IMR-90 (cell line): ENCODE data around the gene SPDYE4.

Experiments used
- BHLHE40 ChIP-seq: fragments of 150-350 bp; IDR thresholded peaks from 2 replicates; pipeline ENCODE4 v1.6.1; 2016; ENCODE audit warnings: mild to moderate bottlenecking, low read depth, low read length
- CEBPB ChIP-seq: IDR thresholded peaks from 2 replicates; pipeline ENCODE4 v1.6.1; 2012; ENCODE audit warnings: low read depth, low read length, improper control_type of control experiment
- FOS ChIP-seq: fragments of 150-350 bp; IDR thresholded peaks from 2 replicates; pipeline ENCODE4 v1.6.1; 2016; ENCODE audit warnings: low read depth, low read length
- MAFK ChIP-seq: IDR thresholded peaks from 2 replicates; pipeline ENCODE4 v1.6.1; 2012; ENCODE audit warnings: low read depth, low read length, improper control_type of control experiment
- MXI1 ChIP-seq: IDR thresholded peaks from 2 replicates; pipeline ENCODE4 v1.6.1; 2012; ENCODE audit warnings: low read depth, mild to moderate bottlenecking, low read length, moderate library complexity, borderline replicate concordance
- POLR2A ChIP-seq: IDR thresholded peaks from 2 replicates; pipeline ENCODE4 v1.6.1; 2012; ENCODE audit warnings: mild to moderate bottlenecking, low read depth, low read length
- RAD21 ChIP-seq: IDR thresholded peaks from 2 replicates; pipeline ENCODE4 v1.6.1; 2012; ENCODE audit warnings: low read length, improper control_type of control experiment
- RFX5 ChIP-seq: IDR thresholded peaks from 2 replicates; pipeline ENCODE4 v1.8.0; 2012; ENCODE audit warnings: low read depth, mild to moderate bottlenecking, low read length, moderate library complexity
- SMC3 ChIP-seq: fragments of 150-350 bp; IDR thresholded peaks from 2 replicates; pipeline ENCODE4 v1.6.1; 2016; ENCODE audit warnings: low read depth, mild to moderate bottlenecking, antibody characterized with exemption, low read length, moderate library complexity
- TF ChIP-seq, protein P1 (sequence below): conservative IDR thresholded peaks from 2 replicates; pipeline ENCODE4 v1.5.1; 2012; ENCODE audit warnings: mild to moderate bottlenecking, low read depth, low read length, improper control_type of control experiment
- TF ChIP-seq, protein P2 (sequence below): fragments of 150-350 bp; IDR thresholded peaks from 2 replicates; pipeline ENCODE4 v1.6.1; 2017; ENCODE audit warnings: mild to moderate bottlenecking, antibody characterized with exemption, low read length, low read depth
- TF ChIP-seq, protein P3 (sequence below): fragments of 150-350 bp; IDR thresholded peaks from 2 replicates; pipeline ENCODE4 v1.6.1; 2016; ENCODE audit warnings: low read depth, mild to moderate bottlenecking, low read length, moderate library complexity, borderline replicate concordance

DNA sequence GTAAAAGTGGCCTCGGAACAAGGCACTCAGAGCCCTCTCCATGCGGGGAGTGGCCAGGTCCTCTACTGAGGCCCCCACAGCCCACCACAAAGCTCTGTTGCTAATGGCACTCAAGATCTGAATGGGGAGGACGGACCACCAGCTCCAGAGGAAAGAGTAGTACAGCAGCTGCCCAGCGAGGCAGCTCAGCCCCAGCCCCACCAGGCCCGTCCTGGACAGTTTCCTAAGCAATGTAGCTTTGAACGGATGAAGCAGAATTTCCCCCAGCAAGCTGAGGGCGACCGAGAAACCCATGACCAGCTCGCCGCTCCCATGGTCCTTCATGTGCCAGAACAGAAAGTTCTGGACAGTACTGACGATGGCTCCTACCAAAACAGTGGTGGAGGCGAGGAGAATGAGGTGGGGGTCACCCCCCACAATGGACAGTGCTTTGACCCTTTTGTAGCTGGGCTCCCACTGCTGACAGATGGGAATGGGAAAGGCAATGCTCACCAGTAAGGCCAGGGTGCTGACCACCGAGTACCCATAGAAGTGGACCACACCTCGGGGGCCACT, 39.4 kb upstream of the SPDYE4 start:
- TF ChIP-seq, protein P1, sequence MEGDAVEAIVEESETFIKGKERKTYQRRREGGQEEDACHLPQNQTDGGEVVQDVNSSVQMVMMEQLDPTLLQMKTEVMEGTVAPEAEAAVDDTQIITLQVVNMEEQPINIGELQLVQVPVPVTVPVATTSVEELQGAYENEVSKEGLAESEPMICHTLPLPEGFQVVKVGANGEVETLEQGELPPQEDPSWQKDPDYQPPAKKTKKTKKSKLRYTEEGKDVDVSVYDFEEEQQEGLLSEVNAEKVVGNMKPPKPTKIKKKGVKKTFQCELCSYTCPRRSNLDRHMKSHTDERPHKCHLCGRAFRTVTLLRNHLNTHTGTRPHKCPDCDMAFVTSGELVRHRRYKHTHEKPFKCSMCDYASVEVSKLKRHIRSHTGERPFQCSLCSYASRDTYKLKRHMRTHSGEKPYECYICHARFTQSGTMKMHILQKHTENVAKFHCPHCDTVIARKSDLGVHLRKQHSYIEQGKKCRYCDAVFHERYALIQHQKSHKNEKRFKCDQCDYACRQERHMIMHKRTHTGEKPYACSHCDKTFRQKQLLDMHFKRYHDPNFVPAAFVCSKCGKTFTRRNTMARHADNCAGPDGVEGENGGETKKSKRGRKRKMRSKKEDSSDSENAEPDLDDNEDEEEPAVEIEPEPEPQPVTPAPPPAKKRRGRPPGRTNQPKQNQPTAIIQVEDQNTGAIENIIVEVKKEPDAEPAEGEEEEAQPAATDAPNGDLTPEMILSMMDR = no peak
- TF ChIP-seq RAD21 (no peak), MAFK (no peak), POLR2A (no peak), CEBPB (no peak), MXI1 (no peak), FOS (no peak), RFX5 (no peak), BHLHE40 (no peak), SMC3 (no peak)
- TF ChIP-seq, protein P2, sequence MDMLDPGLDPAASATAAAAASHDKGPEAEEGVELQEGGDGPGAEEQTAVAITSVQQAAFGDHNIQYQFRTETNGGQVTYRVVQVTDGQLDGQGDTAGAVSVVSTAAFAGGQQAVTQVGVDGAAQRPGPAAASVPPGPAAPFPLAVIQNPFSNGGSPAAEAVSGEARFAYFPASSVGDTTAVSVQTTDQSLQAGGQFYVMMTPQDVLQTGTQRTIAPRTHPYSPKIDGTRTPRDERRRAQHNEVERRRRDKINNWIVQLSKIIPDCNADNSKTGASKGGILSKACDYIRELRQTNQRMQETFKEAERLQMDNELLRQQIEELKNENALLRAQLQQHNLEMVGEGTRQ = no peak
- TF ChIP-seq, protein P3, sequence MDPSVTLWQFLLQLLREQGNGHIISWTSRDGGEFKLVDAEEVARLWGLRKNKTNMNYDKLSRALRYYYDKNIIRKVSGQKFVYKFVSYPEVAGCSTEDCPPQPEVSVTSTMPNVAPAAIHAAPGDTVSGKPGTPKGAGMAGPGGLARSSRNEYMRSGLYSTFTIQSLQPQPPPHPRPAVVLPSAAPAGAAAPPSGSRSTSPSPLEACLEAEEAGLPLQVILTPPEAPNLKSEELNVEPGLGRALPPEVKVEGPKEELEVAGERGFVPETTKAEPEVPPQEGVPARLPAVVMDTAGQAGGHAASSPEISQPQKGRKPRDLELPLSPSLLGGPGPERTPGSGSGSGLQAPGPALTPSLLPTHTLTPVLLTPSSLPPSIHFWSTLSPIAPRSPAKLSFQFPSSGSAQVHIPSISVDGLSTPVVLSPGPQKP = no peak
